Transverse colon (tissue), 4 donors: ENCODE measurements around the gene TRAM2. TPM values are rescaled to one million over a fixed set of nuclear protein-coding genes. Genes with fewer than 3 reads are reported as not detected.
A peak's percentile ranks its signal among the peaks of the same experiment; 100 is the strongest.

Source experiments
- DNase-seq: peaks from one replicate; pipeline ENCODE4 v3.0.0-alpha.2; 2019
- H3K27ac ChIP-seq, 4 donors: fragments of 200-600 bp; sonication (generic); 2 replicates each; pipeline ENCODE4 v1.5.1; 2016 to 2018; ENCODE audit warnings: inconsistent platforms in 4 of 4
- H3K27me3 ChIP-seq: fragments of 200-600 bp; sonication (generic); 2 replicates; pipeline ENCODE4 v1.5.1; 2017; ENCODE audit warnings: inconsistent platforms
- H3K36me3 ChIP-seq, 4 donors: fragments of 200-600 bp; sonication (generic); 2 replicates each; pipeline ENCODE4 v1.5.1; 2017 to 2019; ENCODE audit warnings: inconsistent platforms in 4 of 4
- H3K4me1 ChIP-seq, 4 donors: fragments of 200-600 bp; sonication (generic); 2 replicates each; pipeline ENCODE4 v1.5.1; 2017 to 2020; ENCODE audit warnings: inconsistent platforms in 4 of 4
- H3K4me3 ChIP-seq, 4 donors: fragments of 200-600 bp; sonication (generic); 1 replicate in 1 of 4; 2 replicates in 3 of 4; pipeline versions ENCODE4 v1.5.1 to v1.6.1; 2017 to 2019; ENCODE audit warnings: inconsistent platforms in 4 of 4
- H3K9me3 ChIP-seq, 2 donors: fragments of 200-600 bp; sonication (generic); 2 replicates each; pipeline ENCODE4 v1.5.1; 2017 to 2019; ENCODE audit warnings: inconsistent platforms in 2 of 2
- CTCF ChIP-seq, 5 experiments: fragments of 200-600 bp in 3 of 5; fragments of 450-650 bp in 2 of 5; sonication (generic) in 3 of 5; IDR thresholded peaks; 1 replicate in 2 of 5; 2 replicates in 3 of 5; pipeline ENCODE4 v1.5.1; 2016 to 2017; ENCODE audit warnings: antibody characterized with exemption in 5 of 5, inconsistent platforms in 3 of 5, mild to moderate bottlenecking in 2 of 5, moderate library complexity in 1 of 5
- EP300 ChIP-seq: sonication (generic); formaldehyde crosslinking; IDR thresholded peaks from one replicate; pipeline ENCODE4 v1.6.1; 2017; ENCODE audit warnings: antibody characterized with exemption, low read depth
- POLR2A ChIP-seq: fragments of 450-650 bp; IDR thresholded peaks from one replicate; pipeline ENCODE4 v1.6.1; 2016; ENCODE audit warnings: antibody characterized with exemption, mild to moderate bottlenecking, moderate library complexity
- POLR2AphosphoS5 ChIP-seq, 3 donors: sonication (generic); formaldehyde crosslinking; IDR thresholded peaks; one replicate each; pipeline ENCODE4 v1.6.1; 2016; ENCODE audit warnings: antibody characterized with exemption in 3 of 3
- WGBS, 2 donors: methylation state at CpG; one replicate each; pipeline ENCODE4 v1.1.5; 2018; ENCODE audit warnings: low coverage in 1 of 2; 5-methylcytosine and 5-hydroxymethylcytosine counted together
- in situ Hi-C, 4 donors: fragments of 200-750 bp; cut with MboI; loops; one replicate each; pipeline versions ENCODE4 v1.15.0 to v1.15.1; 2017; ENCODE audit warnings: low sequenced_read_pairs in 3 of 4, low pct_ligation_motif_present in 1 of 4, low pct_unique_long_range_greater_than_20kb in 1 of 4
- intact Hi-C: fragments of 100-400 bp; cut with DNase I; formaldehyde crosslinking; loops from one replicate; pipeline ENCODE4 v1.15.1; 2023; ENCODE audit warnings: low total_unique reads
- total RNA-seq, 4 donors: library from RNA; depleted of rRNA; stranded (reverse); fragments of >200 nt; gene quantifications; one replicate each; pipeline ENCODE4 v1.1.0, GENCODE V29; 2016

Gene TRAM2
- total RNA-seq, 4 donors from 2014 or later = 8.4 to 15.4 (median 11.7) TPM

DNA sequence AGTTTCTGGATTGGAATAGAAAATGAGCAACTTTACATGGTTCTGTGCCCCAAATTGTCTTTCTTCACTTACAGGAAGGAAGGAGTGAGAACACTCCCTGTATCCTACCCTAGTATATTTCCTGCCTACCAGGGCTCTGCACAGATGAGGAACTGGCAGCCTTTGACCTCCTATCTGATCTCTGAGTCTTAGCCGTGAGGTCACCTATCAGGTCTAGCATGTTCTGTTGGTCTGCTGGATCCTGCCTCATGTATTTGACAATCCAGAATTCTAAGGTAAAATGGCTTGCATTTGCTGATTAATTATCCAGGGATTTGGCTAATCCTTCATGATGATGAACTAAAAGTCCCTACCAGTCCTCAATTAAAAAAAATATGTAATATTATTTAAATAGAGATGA, 35.0 kb upstream of the TRAM2 start:
- TF ChIP-seq EP300 (no peak), POLR2AphosphoS5 (IDR thresholded peaks at IDR 0.05) (no peak), POLR2A (no peak), CTCF (IDR thresholded peaks at IDR 0.05) (no peak)
- Histone ChIP-seq H3K36me3 (no peaks in the 10 kb centered on the region), H3K27ac (peak overlapping the region; percentile 13 to 53 (median 31)), H3K4me1 (peaks cover 0 to 30% (median 10%) of the 10 kb centered on the region in 4 donors), H3K27me3 (no peaks in the 10 kb centered on the region), H3K9me3 (no peaks in the 10 kb centered on the region), H3K4me3 (no peak overlapping the region)
- no peak for DNase-seq
- intact Hi-C loops (no loop called here), in situ Hi-C loops (no loop called here)
- WGBS, 2 donors = 31% methylated on average over 1 of the region's 1 CpG; no CpG with 5 or more reads in 1 of the 2 donors

DNA sequence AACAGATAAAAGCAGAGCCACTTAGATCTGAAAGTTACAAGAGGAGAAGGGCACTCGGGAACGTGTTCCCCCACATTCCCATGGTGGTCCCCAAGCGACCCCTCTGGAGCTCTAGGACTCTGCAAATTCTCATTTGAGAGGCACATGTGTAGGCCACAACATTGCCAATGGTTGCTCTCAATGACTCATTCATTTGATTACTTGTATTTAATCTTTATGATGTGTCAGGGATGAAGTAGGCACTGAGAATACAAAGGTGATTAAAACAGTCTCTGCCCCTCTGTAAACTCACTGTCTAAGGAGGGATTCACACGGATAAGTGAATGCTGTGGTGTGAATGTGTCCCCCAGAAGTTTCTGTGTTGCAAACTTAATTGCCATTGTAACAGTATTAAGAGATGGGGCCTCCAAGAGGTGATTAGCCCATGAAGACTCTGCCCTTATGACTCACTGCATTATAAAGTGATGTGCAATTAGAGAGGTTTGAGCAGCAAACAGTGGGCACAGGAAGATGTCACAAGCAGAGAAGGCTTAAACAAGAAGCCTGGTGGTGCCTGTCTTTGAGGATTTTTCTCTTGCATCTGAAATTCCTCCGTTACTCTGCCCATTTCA, 34.0 kb upstream of the TRAM2 start:
- Histone ChIP-seq H3K9me3 (no peaks in the 10 kb centered on the region), H3K4me3 (no peak overlapping the region), H3K36me3 (no peaks in the 10 kb centered on the region), H3K27me3 (no peaks in the 10 kb centered on the region), H3K4me1 (peaks cover 0 to 30% (median 10%) of the 10 kb centered on the region in 4 donors), H3K27ac (peak overlapping the region in 3 of 4 donors; percentile 4 to 64 (median 25))
- no peak for DNase-seq
- TF ChIP-seq POLR2A (no peak), POLR2AphosphoS5 (IDR thresholded peaks at IDR 0.05) (no peak), CTCF (IDR thresholded peaks at IDR 0.05) (no peak), EP300 (no peak)
- 69 to 71% methylated on average over 4 to 5 of the region's 5 CpGs for WGBS, 2 donors
- intact Hi-C loops = no loop called here
- in situ Hi-C loops = no loop called here

- no peak for DNase-seq
- Histone ChIP-seq H3K4me3 (no peak overlapping the region), H3K9me3 (no peaks in the 10 kb centered on the region), H3K27me3 (no peaks in the 10 kb centered on the region), H3K4me1 (peaks cover 0 to 30% (median 10%) of the 10 kb centered on the region in 4 donors), H3K27ac (peak overlapping the region in 3 of 4 donors; percentile 4 to 64 (median 39)), H3K36me3 (no peaks in the 10 kb centered on the region)
- in situ Hi-C loops (no loop called here), intact Hi-C loops (no loop called here)
- 34 to 60% methylated on average over 1 to 3 of the region's 3 CpGs for WGBS, 2 donors
- TF ChIP-seq POLR2AphosphoS5 (IDR thresholded peaks at IDR 0.05) (no peak), EP300 (no peak), CTCF (IDR thresholded peaks at IDR 0.05) (no peak), POLR2A (no peak)
These were observed 33.2 kb upstream of the TRAM2 start for GRCh38 chr6:52610011-52610410.

DNA sequence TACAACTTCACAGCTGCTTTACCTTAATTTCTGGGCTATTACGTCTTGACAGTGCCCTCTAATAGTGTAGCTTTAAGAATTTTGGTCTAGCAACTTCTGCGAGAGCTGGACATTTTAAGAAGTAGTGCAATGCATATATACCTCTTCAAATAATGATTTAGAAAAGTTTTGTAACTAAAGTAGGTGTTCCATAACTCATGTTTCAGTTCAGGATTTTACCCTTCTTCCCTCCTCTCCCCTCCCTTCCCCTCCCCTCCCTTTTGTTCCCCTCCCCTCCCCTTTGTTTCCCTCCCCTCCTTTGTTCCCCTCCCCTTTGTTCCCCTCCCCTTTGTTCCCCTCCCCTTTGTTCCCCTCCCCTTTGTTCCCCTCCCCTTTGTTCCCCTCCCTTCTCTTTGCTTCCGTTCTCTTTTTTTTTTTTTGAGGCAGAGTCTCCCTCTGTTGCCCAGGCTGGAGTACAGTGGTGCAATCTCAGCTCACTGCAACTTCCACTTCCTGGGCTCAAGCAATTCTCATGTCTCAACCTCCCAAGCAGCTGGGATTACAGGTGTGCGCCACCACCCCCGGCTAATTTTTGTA, 28.8 kb upstream of the TRAM2 start:
- no peaks in the 10 kb centered on the region for H3K27me3 ChIP-seq
- no peak for DNase-seq
- H3K9me3 ChIP-seq = no peaks in the 10 kb centered on the region
- no peak overlapping the region for H3K4me3 ChIP-seq
- WGBS, 2 donors = 79 to 94% methylated on average over 2 to 5 of the region's 5 CpGs
- H3K27ac ChIP-seq = no peak overlapping the region
- no peaks in the 10 kb centered on the region for H3K36me3 ChIP-seq
- peaks cover 0 to 15% (median 3%) of the 10 kb centered on the region in 4 donors for H3K4me1 ChIP-seq
- in situ Hi-C loops = no loop called here
- intact Hi-C loops = no loop called here
- no peak for TF ChIP-seq POLR2AphosphoS5 (IDR thresholded peaks at IDR 0.05)
- no peak for TF ChIP-seq CTCF (IDR thresholded peaks at IDR 0.05)
- TF ChIP-seq POLR2A = no peak
- TF ChIP-seq EP300 = no peak
